GM23248 (cell line): Measurements from ENCODE around the gene AKIRIN1.
"Not testable (repeated sequence)": the region's sequence is repeated elsewhere in the genome, so short reads cannot be mapped to it uniquely, and the experiment has no call there.

Source experiments
- EZH2 ChIP-seq: fragments of 200-600 bp; sonication (generic); IDR thresholded peaks from 2 replicates; pipeline ENCODE4 v1.6.1; 2018; ENCODE audit warnings: antibody characterized with exemption, mild to moderate bottlenecking; ENCODE audit not compliant: insufficient read depth, poor library complexity, severe bottlenecking
- EZH2phosphoT487 ChIP-seq: fragments of 200-600 bp; sonication (generic); IDR thresholded peaks from 2 replicates; pipeline ENCODE4 v1.6.1; 2018; ENCODE audit warnings: antibody characterized with exemption, moderate library complexity, mild to moderate bottlenecking, low read depth; ENCODE audit not compliant: insufficient read depth

DNA sequence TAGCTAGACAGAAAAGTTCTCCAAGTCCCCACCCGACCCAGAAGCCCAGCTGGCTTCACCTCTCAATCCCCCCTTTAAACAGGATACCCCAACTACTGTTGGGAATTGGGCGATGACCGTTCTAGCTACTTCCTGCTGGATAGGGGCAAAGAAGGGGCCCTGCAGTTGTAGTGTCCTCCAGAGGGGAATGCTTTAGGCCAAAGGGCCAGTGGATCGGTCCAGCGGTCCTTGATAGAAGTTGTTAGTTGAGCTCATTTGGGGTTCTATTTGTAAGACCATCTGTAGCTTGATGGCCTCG, 12.9 kb upstream of the AKIRIN1 start:
- TF ChIP-seq EZH2phosphoT487, EZH2: not testable (repeated sequence)
